Natural killer cell (primary cell): ENCODE results near the gene UBQLN1. TPM values are rescaled to one million over a fixed set of nuclear protein-coding genes. Genes with fewer than 3 reads are reported as not detected.
A peak's percentile ranks its signal among the peaks of the same experiment; 100 is the strongest.
"Not testable (repeated sequence)": the region's sequence is repeated elsewhere in the genome, so short reads cannot be mapped to it uniquely, and the experiment has no call there.

ENCODE experiments used
- ATAC-seq, 3 donors: fragments of 150-1000 bp in 2 of 3; fragments of 200-7000 bp in 1 of 3; cut with Tn5 transposase; 1 replicate in 1 of 3; 2 replicates in 2 of 3; pipeline ENCODE4 v1.10.0; 2021; ENCODE audit warnings: mild to moderate bottlenecking in 2 of 3, moderate library complexity in 2 of 3
- DNase-seq, 2 donors: peaks; one replicate each; pipeline versions ENCODE4 v3.0.0 to v3.0.0-alpha.2; 2013 to 2021; ENCODE audit warnings: mixed read lengths in 1 of 2
- H3K27ac ChIP-seq: one replicate; pipeline ENCODE4 v1.5.1; 2013; ENCODE audit warnings: mild to moderate bottlenecking, low read length
- H3K27me3 ChIP-seq: one replicate; pipeline ENCODE4 v1.6.1; 2013; ENCODE audit warnings: low read length; ENCODE audit not compliant: control insufficient read depth, insufficient read depth
- H3K36me3 ChIP-seq: one replicate; pipeline ENCODE4 v1.6.1; 2013; ENCODE audit warnings: low read length; ENCODE audit not compliant: control insufficient read depth, insufficient read depth
- H3K4me1 ChIP-seq: one replicate; pipeline ENCODE4 v1.6.1; 2013; ENCODE audit warnings: low read length; ENCODE audit not compliant: control insufficient read depth, insufficient read depth
- H3K4me3 ChIP-seq: one replicate; pipeline ENCODE4 v1.5.1; 2013; ENCODE audit warnings: low read length
- H3K9me3 ChIP-seq: one replicate; pipeline ENCODE4 v1.6.1; 2013; ENCODE audit warnings: low read length; ENCODE audit not compliant: control insufficient read depth, insufficient read depth
- H3K27ac Mint-ChIP-seq, 2 donors: one replicate each; pipeline ENCODE4 v1.8.0; 2022; ENCODE audit warnings: mild to moderate bottlenecking in 2 of 2, mixed read lengths in 2 of 2, moderate library complexity in 1 of 2
- H3K27me3 Mint-ChIP-seq, 2 donors: one replicate each; pipeline ENCODE4 v1.8.0; 2022; ENCODE audit warnings: low read depth in 2 of 2, mixed read lengths in 2 of 2
- H3K36me3 Mint-ChIP-seq: one replicate; pipeline ENCODE4 v1.8.0; 2022; ENCODE audit warnings: mixed read lengths
- H3K4me1 Mint-ChIP-seq, 2 donors: one replicate each; pipeline ENCODE4 v1.8.0; 2022; ENCODE audit warnings: mixed read lengths in 2 of 2
- H3K4me3 Mint-ChIP-seq: one replicate; pipeline ENCODE4 v1.8.0; 2022; ENCODE audit warnings: mild to moderate bottlenecking, moderate library complexity, mixed read lengths
- H3K9me3 Mint-ChIP-seq, 2 donors: one replicate each; pipeline ENCODE4 v1.8.0; 2022; ENCODE audit warnings: mixed read lengths in 2 of 2
- CTCF ChIP-seq: fragments of 200-600 bp; IDR thresholded peaks from one replicate; pipeline ENCODE4 v1.8.0; 2022; ENCODE audit warnings: antibody characterized with exemption
- WGBS: methylation state at CpG from one replicate; pipeline ENCODE4 v1.1.7; 2013; ENCODE audit warnings: missing lambda C conversion rate; ENCODE audit not compliant: insufficient coverage; 5-methylcytosine and 5-hydroxymethylcytosine counted together
- intact Hi-C: fragments of 100-400 bp; cut with micrococcal nuclease; formaldehyde crosslinking; loops from one replicate; pipeline ENCODE4 v1.14.2; 2022
- total RNA-seq, 4 donors: library from RNA; stranded (reverse); fragments of 120-200 nt in 1 of 4; gene quantifications; one replicate each; pipeline versions ENCODE4 v1.2.3 to v1.2.4, GENCODE V29; 2013 to 2022

Gene UBQLN1
- total RNA-seq, 3 donors from 2014 or later (not counting 1 experiment from before 2014, with no cell fraction given) = 137 to 151 (median 141) TPM

DNA sequence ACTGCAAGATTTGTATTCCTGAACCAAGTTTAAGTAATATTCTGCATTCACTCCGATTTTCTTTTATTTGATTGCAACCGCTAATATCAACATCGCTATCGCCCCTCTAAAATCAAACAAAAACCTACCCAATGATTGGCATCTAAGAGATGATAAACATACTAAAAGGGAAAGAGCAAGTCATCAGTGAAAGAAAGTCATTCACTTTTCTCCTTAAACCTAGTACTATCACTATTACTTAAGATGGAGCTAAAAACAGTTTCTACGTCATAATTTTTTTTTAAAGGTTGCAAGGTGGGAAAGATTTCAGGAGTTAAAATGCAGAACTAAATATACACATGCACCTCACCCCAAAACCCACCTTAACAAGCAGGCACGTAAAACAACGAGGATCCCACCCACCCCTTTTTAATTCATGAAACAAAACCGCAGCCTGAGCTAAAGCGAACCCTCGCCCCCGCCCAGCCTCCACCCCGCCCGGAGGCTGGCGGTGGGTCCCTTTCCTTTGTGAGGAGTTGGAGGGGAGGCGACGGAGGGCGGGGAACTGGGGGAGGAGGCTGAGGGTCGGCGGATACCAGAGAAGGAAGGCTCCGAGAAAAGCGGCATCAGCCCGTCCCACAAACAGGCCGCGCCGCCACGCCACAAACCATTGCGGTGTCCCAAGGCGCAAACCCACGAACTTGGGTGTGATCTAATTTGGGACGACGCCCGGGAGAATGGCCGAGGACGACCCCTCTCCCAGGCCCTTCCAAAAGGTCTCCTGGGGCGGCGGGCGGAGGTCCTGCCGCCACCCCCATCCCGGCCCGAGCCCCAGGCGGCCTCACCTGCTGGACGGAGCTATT, 861 bp downstream of the UBQLN1 start:
- DNase-seq (peak; percentile 73 to 75), ATAC-seq (peak; percentile 16 to 21 (median 19))
- no peaks in the 10 kb centered on the region for H3K36me3 Mint-ChIP-seq
- 0% methylated on average over 38 of the region's 42 CpGs for WGBS
- peak overlapping the region; percentile 99 to 100 for H3K27ac Mint-ChIP-seq
- no peaks in the 10 kb centered on the region for H3K9me3 Mint-ChIP-seq
- peaks cover 12% of the 10 kb centered on the region for H3K4me1 ChIP-seq
- H3K4me3 Mint-ChIP-seq = peak overlapping the region; percentile 96
- H3K27me3 ChIP-seq = no peaks in the 10 kb centered on the region
- no peaks in the 10 kb centered on the region for H3K9me3 ChIP-seq
- no peaks in the 10 kb centered on the region for H3K27me3 Mint-ChIP-seq
- peak overlapping the region; percentile 91 for H3K27ac ChIP-seq
- peaks cover 33 to 38% of the 10 kb centered on the region in 2 donors for H3K4me1 Mint-ChIP-seq
- peak overlapping the region; percentile 96 for H3K4me3 ChIP-seq
- intact Hi-C loops = loop anchor here (5.0 kb wide), 2 partner anchors 215 to 275 kb away; partner anchors contain the start of genes HNRNPK, KIF27 and RMI1
- TF ChIP-seq CTCF = no peak
- H3K36me3 ChIP-seq = no peaks in the 10 kb centered on the region

DNA sequence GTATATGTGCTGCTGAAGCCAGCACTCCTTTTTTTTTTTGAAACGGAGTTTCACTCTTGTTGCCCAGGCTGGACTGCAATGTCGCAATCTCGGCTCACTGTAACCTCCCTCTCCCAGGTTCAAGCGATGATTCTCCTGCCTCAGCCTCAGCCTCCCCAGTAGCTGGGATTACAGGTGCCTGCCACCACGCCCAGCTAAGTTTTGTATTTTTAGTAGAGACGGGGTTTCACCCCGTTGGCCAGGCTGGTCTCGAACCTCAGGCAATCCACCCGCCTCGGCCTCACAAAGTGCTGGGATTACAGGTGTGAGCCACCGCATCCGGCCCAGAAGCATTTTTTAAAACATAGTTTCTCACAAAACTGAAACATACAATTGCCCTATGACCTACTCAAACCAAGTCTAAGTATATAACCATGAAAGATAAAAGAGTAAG, 2.5 kb downstream of the UBQLN1 start:
- intact Hi-C loops = loop anchor here (5.0 kb wide), 2 partner anchors 217 to 277 kb away; partner anchors contain the start of genes HNRNPK, KIF27 and RMI1
- H3K4me3 Mint-ChIP-seq = peak overlapping the region; percentile 96
- DNase-seq = peak in 1 of 2 donors; percentile 10
- not testable (repeated sequence) for H3K9me3 Mint-ChIP-seq, H3K4me3 ChIP-seq, H3K27me3 ChIP-seq, H3K27ac ChIP-seq, H3K27me3 Mint-ChIP-seq, ATAC-seq, H3K36me3 ChIP-seq, H3K9me3 ChIP-seq, H3K36me3 Mint-ChIP-seq
- H3K4me1 ChIP-seq = peaks cover 12% of the 10 kb centered on the region
- WGBS = 91% methylated on average over 12 of the region's 12 CpGs
- peak overlapping the region; percentile 99 to 100 for H3K27ac Mint-ChIP-seq
- peaks cover 47 to 52% of the 10 kb centered on the region in 2 donors for H3K4me1 Mint-ChIP-seq

DNA sequence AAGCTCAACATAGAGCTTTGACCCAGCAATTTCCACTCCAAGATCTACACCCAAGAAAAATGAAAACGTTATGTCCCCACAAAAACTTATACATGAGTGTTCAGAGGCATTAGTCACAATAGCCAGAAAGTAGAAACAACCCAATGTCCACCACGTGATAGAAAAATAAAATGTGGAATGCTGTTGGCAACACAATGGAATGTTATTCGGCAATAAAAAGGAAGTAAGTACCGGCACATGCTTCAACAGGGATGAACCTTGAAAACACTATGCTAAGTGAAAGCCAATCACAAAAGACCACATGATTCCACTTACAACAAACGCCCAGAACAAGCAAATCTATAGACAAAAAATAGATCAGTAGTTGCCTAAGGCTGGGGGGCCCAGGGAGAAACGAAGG, 6.0 kb downstream of the UBQLN1 start:
- Mint-ChIP-seq H3K36me3 (no peaks in the 10 kb centered on the region), H3K4me1 (peaks cover 48 to 57% of the 10 kb centered on the region in 2 donors), H3K4me3 (no peak overlapping the region), H3K27me3 (no peaks in the 10 kb centered on the region), H3K9me3 (no peaks in the 10 kb centered on the region), H3K27ac (no peak overlapping the region)
- ATAC-seq (no peak), DNase-seq (no peak)
- 83% methylated on average over 5 of the region's 6 CpGs for WGBS
- H3K4me1 ChIP-seq = peaks cover 9% of the 10 kb centered on the region
- H3K4me3 ChIP-seq = no peak overlapping the region
- no peak for TF ChIP-seq CTCF
- intact Hi-C loops = no loop called here
- H3K9me3 ChIP-seq = no peaks in the 10 kb centered on the region
- no peak overlapping the region for H3K27ac ChIP-seq
- H3K36me3 ChIP-seq = no peaks in the 10 kb centered on the region
- no peaks in the 10 kb centered on the region for H3K27me3 ChIP-seq

DNA sequence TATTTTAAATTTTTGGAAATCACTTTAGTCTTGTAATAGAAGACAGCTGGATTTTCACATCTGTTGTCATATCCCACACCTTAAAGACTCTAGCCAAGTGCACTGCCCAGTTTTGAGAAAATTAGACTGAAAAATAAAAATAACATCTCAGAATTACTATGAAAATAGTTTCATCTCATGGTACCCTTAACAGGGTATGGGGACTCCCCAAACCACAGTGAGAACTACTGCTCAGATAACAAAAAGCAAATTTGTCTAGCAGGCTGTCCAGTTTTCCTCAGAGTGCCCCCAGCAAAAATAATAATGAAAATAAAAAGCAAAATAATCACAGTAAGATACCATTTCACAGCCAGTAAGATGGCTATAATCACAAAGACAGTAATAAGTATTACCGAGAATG, 6.5 kb downstream of the UBQLN1 start:
- Mint-ChIP-seq H3K36me3 (no peaks in the 10 kb centered on the region), H3K4me3 (no peak overlapping the region), H3K9me3 (no peaks in the 10 kb centered on the region), H3K27ac (no peak overlapping the region), H3K27me3 (no peaks in the 10 kb centered on the region), H3K4me1 (peaks cover 45 to 53% of the 10 kb centered on the region in 2 donors)
- DNase-seq (no peak), ATAC-seq (no peak)
- Histone ChIP-seq H3K27ac (no peak overlapping the region), H3K27me3 (no peaks in the 10 kb centered on the region), H3K4me1 (peaks cover 12% of the 10 kb centered on the region), H3K9me3 (no peaks in the 10 kb centered on the region), H3K36me3 (no peaks in the 10 kb centered on the region), H3K4me3 (no peak overlapping the region)
- intact Hi-C loops = no loop called here
- WGBS = no CpG with 5 or more reads among the region's 1 CpG
- no peak for TF ChIP-seq CTCF
